Measurements from ENCODE around the gene ARFGAP1.
A peak's percentile ranks its signal among the peaks of the same experiment; 100 is the strongest.
"Not testable (repeated sequence)": the region's sequence is repeated elsewhere in the genome, so short reads cannot be mapped to it uniquely, and the experiment has no call there.

Gene ARFGAP1

GRCh38 chr20:63334356-63334755, 61.7 kb downstream of the ARFGAP1 start:
- no peak for DNase-seq (ENCODE audit: low spot score)

GRCh38 chr20:63335060-63335459, 62.4 kb downstream of the ARFGAP1 start:
- not testable (repeated sequence) for DNase-seq (ENCODE audit: low spot score)

DNA sequence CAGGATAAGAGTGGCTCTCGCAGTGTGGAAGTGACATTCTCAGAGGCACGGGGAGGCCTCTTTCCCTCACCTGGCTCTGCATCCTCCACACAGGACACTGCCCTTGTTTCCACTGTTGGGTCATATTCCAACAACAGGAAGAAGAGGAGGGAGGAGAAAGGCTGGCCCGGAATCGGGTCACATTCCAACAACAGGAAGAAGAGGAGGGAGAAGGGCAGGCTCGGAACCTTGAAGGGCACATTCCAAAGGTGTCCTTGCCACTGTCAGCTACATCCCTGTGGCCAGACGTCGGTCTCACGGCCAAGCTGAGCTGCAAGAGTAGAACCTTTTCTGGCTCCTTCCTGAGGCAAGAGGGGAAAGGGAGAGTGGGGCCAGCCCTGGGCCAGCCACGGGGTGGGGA, 63.1 kb downstream of the ARFGAP1 start:
- peak; percentile 3 for DNase-seq (ENCODE audit: low spot score)

- DNase-seq (ENCODE audit: low spot score) = no peak
Measured at GRCh38 chr20:63336232-63336752, 63.7 kb downstream of the ARFGAP1 start.

GRCh38 chr20:63337786-63338420, 65.3 kb downstream of the ARFGAP1 start:
- DNase-seq (ENCODE audit: low spot score) = no peak
